Measurements from ENCODE around the gene ELOF1. TPM values are rescaled to one million over a fixed set of nuclear protein-coding genes. Genes with fewer than 3 reads are reported as not detected.
A peak's percentile ranks its signal among the peaks of the same experiment; 100 is the strongest.

The ELOF1 gene
- polyA plus RNA-seq, 1 donor from 2014 or later, result 38.0 TPM

DNA sequence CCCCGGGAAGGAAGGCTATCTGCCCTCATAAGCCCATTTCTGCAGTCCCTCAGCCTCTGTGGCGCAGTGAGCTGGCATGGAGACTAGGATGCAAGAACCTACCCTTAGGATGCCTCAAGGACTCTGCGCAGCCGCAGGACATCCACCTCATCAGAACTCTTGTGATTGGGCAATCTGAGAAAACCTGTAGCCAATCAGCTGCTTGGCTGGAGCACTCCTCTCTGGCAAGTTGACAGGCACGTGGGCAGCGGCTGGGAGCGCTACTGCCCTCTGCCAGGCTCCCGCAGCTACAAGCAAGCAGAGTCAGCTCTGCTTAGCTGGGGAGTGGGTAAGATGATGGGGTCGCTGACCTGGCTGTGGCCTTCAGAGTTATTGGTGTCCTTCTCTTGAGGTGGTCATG lies 28.6 kb downstream of the ELOF1 start:
- Histone ChIP-seq H3K27ac (ENCODE audit: low read length) (no peak overlapping the region), H4K20me1 (ENCODE audit: insufficient read depth) (no peaks in the 10 kb centered on the region), H3K27me3 (ENCODE audit: insufficient read depth, low read depth, low read length) (no peaks in the 10 kb centered on the region), H2AFZ (ENCODE audit: low read depth, low read length) (no peak overlapping the region), H3K36me3 (ENCODE audit: insufficient read depth, low read length) (no peaks in the 10 kb centered on the region), H3K9me3 (ENCODE audit: low read length) (no peaks in the 10 kb centered on the region), H3K79me2 (replicated peaks; ENCODE audit: insufficient read depth, low read length) (peaks cover 16% of the 10 kb centered on the region), H3K4me2 (ENCODE audit: low read length) (no peak overlapping the region), H3K9ac (ENCODE audit: low read length) (no peak overlapping the region), H3F3A (ENCODE audit: insufficient read depth, low read length, poor library complexity, severe bottlenecking) (no peaks in the 10 kb centered on the region), H3K4me3 (ENCODE audit: low read length) (no peak overlapping the region), H3K9me2 (ENCODE audit: insufficient read depth, low read length) (no peaks in the 10 kb centered on the region)
- peak; percentile 61 for TF ChIP-seq SMC3 (conservative IDR thresholded peaks at IDR 0.05; ENCODE audit: poor library complexity)
- TF ChIP-seq EP300 (conservative IDR thresholded peaks at IDR 0.05; ENCODE audit: poor library complexity, severe bottlenecking), result no peak
- TF ChIP-seq MXI1 (conservative IDR thresholded peaks at IDR 0.05; ENCODE audit: poor library complexity, severe bottlenecking), result peak; percentile 62
- TF ChIP-seq, protein P1, sequence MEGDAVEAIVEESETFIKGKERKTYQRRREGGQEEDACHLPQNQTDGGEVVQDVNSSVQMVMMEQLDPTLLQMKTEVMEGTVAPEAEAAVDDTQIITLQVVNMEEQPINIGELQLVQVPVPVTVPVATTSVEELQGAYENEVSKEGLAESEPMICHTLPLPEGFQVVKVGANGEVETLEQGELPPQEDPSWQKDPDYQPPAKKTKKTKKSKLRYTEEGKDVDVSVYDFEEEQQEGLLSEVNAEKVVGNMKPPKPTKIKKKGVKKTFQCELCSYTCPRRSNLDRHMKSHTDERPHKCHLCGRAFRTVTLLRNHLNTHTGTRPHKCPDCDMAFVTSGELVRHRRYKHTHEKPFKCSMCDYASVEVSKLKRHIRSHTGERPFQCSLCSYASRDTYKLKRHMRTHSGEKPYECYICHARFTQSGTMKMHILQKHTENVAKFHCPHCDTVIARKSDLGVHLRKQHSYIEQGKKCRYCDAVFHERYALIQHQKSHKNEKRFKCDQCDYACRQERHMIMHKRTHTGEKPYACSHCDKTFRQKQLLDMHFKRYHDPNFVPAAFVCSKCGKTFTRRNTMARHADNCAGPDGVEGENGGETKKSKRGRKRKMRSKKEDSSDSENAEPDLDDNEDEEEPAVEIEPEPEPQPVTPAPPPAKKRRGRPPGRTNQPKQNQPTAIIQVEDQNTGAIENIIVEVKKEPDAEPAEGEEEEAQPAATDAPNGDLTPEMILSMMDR (IDR thresholded peaks at IDR 0.05; ENCODE audit: poor library complexity, severe bottlenecking), result peak; percentile 63
- TF ChIP-seq POLR2AphosphoS5 (IDR thresholded peaks at IDR 0.05), result peak; percentile 35
- TF ChIP-seq, protein P2, sequence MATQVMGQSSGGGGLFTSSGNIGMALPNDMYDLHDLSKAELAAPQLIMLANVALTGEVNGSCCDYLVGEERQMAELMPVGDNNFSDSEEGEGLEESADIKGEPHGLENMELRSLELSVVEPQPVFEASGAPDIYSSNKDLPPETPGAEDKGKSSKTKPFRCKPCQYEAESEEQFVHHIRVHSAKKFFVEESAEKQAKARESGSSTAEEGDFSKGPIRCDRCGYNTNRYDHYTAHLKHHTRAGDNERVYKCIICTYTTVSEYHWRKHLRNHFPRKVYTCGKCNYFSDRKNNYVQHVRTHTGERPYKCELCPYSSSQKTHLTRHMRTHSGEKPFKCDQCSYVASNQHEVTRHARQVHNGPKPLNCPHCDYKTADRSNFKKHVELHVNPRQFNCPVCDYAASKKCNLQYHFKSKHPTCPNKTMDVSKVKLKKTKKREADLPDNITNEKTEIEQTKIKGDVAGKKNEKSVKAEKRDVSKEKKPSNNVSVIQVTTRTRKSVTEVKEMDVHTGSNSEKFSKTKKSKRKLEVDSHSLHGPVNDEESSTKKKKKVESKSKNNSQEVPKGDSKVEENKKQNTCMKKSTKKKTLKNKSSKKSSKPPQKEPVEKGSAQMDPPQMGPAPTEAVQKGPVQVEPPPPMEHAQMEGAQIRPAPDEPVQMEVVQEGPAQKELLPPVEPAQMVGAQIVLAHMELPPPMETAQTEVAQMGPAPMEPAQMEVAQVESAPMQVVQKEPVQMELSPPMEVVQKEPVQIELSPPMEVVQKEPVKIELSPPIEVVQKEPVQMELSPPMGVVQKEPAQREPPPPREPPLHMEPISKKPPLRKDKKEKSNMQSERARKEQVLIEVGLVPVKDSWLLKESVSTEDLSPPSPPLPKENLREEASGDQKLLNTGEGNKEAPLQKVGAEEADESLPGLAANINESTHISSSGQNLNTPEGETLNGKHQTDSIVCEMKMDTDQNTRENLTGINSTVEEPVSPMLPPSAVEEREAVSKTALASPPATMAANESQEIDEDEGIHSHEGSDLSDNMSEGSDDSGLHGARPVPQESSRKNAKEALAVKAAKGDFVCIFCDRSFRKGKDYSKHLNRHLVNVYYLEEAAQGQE (IDR thresholded peaks at IDR 0.05; ENCODE audit: borderline replicate concordance), result no peak
- peak; percentile 44 for TF ChIP-seq RAD21 (conservative IDR thresholded peaks at IDR 0.05)
- no peak for TF ChIP-seq EZH2 (IDR thresholded peaks at IDR 0.05; ENCODE audit: borderline replicate concordance, insufficient read depth, low read length, poor library complexity, severe bottlenecking)
- no peak for TF ChIP-seq TAF1 (IDR thresholded peaks at IDR 0.05; ENCODE audit: low read depth)

DNA sequence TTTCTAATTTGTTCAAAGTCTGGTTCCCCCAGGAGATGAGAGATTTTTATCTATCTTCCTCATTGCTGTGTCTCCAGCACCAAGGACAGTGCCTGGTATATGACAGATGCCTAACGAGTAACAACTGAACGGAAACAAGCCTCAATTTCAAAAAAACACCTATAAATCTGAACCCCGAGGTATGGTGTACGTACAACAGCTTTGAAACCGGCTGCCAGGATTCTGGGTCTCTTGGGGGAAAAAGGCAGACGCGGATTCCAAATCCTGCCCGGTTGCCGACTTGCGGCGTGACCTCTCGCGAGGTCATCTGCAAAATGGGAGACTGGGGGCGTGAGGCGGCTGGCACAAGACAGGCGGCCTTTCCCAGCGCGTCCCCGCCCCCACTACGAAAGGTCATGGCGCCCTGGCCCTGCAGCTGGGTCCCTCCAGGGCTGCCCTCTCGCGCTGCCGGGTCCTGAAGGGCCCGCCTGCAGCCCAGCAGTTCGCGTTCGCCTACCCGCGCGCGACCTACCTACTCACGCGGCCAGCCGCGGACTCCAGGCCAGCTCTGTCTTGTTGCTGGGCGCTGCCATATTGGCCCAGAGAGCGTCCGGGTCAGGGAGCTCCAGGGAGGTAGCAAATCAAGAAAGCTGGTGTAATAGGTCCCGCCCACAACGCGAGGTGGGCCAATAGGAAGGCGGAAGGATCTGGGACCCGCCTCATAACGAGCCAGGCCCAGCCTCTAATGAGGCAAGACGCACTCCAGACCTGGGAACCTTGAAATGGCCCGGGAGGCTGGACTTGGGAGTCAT lies 30.3 kb downstream of the ELOF1 start, which contains the start of gene ECSIT:
TSS of gene ECSIT (minus strand) at position 584 of the 791 bp plus-strand sequence. CDS start 9,964 bp downstream, outside the sequence.
- Histone ChIP-seq H3K9ac (ENCODE audit: low read length) (peak within 1 kb of the TSS; percentile 83), H3K9me2 (ENCODE audit: insufficient read depth, low read length) (no peaks in the 10 kb centered on the region), H2AFZ (ENCODE audit: low read depth, low read length) (peak within 1 kb of the TSS; percentile 92), H3K4me3 (ENCODE audit: low read length) (peak within 1 kb of the TSS; percentile 85), H4K20me1 (ENCODE audit: insufficient read depth) (no peaks in the 10 kb centered on the region), H3K27me3 (ENCODE audit: insufficient read depth, low read depth, low read length) (no peaks in the 10 kb centered on the region), H3K27ac (ENCODE audit: low read length) (peak within 1 kb of the TSS; percentile 82), H3K9me3 (ENCODE audit: low read length) (no peaks in the 10 kb centered on the region), H3K36me3 (ENCODE audit: insufficient read depth, low read length) (no peaks in the 10 kb centered on the region), H3K4me2 (ENCODE audit: low read length) (peak within 1 kb of the TSS; percentile 92), H3K79me2 (replicated peaks; ENCODE audit: insufficient read depth, low read length) (peaks cover 16% of the 10 kb centered on the region), H3F3A (ENCODE audit: insufficient read depth, low read length, poor library complexity, severe bottlenecking) (no peaks in the 10 kb centered on the region)
- TF ChIP-seq, protein P1 (IDR thresholded peaks at IDR 0.05; ENCODE audit: poor library complexity, severe bottlenecking), result peak; percentile 8
- no peak for TF ChIP-seq RAD21 (conservative IDR thresholded peaks at IDR 0.05)
- peak; percentile 53 for TF ChIP-seq EP300 (conservative IDR thresholded peaks at IDR 0.05; ENCODE audit: poor library complexity, severe bottlenecking)
- no peak for TF ChIP-seq EZH2 (IDR thresholded peaks at IDR 0.05; ENCODE audit: borderline replicate concordance, insufficient read depth, low read length, poor library complexity, severe bottlenecking)
- TF ChIP-seq, protein P2 (IDR thresholded peaks at IDR 0.05; ENCODE audit: borderline replicate concordance), result peak; percentile 55
- TF ChIP-seq MXI1 (conservative IDR thresholded peaks at IDR 0.05; ENCODE audit: poor library complexity, severe bottlenecking), result peak; percentile 99
- peak; percentile 37 for TF ChIP-seq TAF1 (IDR thresholded peaks at IDR 0.05; ENCODE audit: low read depth)
- TF ChIP-seq POLR2AphosphoS5 (IDR thresholded peaks at IDR 0.05), result peak; percentile 88
- no peak for TF ChIP-seq SMC3 (conservative IDR thresholded peaks at IDR 0.05; ENCODE audit: poor library complexity)

All from neural cell (in vitro differentiated cells).